HG03571 (cell line): ENCODE data around the gene AP1M1.
"Not testable (repeated sequence)": the region's sequence is repeated elsewhere in the genome, so short reads cannot be mapped to it uniquely, and the experiment has no call there.

Experiments
- ATAC-seq: cut with Tn5 transposase; IDR thresholded peaks from one replicate; pipeline ENCODE4 v1.9.1; 2021; ENCODE audit not compliant: unreplicated experiment

The AP1M1 gene

DNA sequence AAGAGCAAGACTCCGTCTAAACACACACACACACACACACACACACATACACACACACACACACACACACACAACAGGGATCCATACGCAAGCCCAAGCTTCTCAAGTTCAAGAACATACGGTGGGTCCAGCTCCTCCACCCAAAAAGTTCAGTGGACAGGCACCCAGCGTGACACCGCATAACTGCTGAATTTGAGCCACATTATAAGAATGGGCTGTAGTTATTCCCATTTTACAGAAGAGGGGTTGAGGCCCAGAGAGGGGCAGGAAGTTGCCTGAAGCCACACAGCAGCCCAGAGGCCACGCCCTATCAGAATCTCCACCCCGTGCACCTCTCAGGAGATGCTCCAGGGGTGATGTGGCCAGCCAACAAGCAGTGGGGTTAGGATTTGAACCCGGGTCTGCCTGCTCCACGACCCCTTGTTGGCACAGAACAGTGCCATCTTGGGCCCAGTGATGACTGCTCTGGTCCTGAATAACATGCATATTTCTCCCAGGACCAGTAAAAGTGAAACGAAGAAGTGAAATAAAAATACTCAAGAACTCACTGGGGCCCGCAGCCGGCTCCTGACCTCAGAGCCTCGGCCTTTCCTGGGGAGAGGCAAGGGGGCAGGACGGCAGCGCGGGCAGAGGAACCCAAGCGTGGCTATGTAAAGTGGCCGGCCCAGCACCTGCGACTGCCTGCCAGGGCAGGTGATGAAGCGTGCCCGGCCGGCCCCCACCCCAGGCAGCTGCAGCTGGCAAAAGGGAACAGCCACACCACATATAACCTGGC is 61.9 kb downstream of the AP1M1 start:
- ATAC-seq: peak; percentile 62

DNA sequence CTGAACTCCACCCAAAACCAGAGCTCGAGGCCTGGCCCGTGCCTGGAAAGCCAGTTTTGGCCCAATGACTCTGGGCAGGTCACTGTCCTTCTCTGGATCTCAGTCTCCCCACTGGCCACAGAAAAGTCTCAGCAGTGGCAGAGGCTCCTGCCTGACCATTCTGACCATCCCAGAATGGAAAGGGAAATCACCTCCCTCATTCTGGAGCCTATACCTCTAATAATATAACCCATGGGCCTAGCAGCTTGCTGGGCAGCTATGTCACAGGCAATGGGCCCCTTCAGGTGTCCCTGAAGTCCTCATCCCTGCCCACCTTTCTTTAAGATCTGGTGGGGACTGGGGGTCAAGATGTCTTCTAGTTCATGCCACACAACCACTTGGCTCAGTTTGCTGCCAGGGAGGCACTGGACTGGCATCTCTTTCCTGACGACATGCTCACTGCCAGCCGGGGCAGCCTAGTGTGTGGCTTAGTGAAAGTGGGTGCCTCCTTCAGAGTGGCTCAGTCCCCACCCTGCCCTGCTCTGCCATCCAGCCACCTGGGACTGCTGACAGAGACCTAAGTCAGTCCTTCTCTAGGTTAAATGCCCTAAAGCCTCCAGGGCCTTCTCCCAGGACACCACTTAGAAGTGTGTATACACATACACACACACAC is 62.6 kb downstream of the AP1M1 start:
- no peak for ATAC-seq

GRCh38 chr19:16260812-16261161 is 63.1 kb downstream of the AP1M1 start:
- no peak for ATAC-seq

DNA sequence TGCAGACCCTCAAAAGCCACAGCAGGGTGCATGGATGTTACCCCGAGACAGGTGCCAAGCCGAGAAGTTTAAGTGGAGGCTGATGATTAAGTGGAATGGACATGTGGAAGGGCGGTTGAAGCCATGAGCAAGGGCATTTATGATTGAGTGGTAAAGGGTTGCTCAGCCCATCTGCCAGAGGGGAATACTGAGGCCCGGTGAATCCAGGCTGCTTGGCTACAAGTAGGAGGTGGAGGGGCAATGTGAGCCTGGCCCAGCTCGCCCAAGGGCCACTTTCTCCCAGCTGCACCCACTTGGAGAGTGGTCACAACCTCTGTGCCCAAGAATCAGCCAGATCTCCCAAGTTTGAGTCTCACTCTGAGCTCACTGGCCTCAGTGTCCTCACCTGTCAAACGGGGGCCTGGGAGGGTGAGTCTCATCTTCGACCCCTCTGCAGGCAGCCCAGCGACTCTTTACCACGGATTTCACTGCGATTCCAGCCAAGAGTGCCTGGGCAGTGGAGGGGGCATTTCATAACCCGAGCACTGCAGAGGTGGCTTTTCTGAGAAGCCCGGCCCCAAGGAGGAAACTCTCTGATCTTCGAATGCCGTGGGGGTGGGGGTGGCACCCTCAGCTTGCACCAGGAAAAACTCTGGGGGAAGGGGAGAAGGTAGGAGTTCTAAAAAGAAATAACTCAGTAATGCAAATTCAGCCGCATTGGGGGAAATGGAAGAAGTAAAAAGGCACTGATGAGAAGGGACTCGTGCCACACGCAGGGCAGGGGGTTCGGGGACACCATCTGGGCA is 64.1 kb downstream of the AP1M1 start:
- ATAC-seq: no peak

GRCh38 chr19:16262618-16263017 is 64.9 kb downstream of the AP1M1 start:
- no peak for ATAC-seq

- ATAC-seq: no peak
Measured at GRCh38 chr19:16263141-16263761, 65.5 kb downstream of the AP1M1 start.

GRCh38 chr19:16265205-16265604 is 67.5 kb downstream of the AP1M1 start:
- ATAC-seq: no peak

GRCh38 chr19:16265890-16266585 is 68.3 kb downstream of the AP1M1 start:
- no peak for ATAC-seq

- ATAC-seq: no peak
Measured at GRCh38 chr19:16266586-16266942, 68.9 kb downstream of the AP1M1 start.

DNA sequence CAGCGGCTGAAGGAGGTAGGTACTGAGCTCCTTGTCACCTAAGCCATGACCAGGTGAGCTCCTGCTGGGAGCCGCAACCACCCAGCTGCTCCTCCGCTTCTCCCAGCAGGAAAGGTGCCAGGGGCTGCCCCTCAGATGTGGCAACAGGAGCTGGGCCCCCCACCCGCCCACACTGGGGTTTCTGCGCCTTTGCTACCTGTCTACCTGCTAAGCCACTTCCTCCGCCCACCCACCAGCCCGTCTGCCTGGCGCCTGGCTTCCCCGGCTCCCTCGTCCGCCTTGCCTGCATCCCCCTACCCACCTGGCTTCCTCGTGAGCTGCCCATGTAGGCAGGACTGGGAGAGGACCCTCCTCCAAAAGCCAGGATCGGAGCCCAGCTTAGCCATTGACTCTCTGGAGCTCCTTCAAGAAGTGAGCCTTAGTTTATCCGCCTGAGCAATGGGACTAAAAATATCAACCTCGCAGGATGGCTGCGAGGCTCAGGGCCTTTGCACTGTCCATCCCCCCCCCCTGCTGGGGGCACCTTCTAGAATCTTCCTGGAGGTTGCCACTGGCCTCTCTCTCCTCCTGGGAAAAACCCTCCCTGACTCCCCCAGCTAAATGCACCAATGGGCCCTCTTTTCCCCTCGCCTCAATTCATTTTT is 71.1 kb downstream of the AP1M1 start:
- ATAC-seq: no peak

- no peak for ATAC-seq
Measured at GRCh38 chr19:16272945-16273344, 75.2 kb downstream of the AP1M1 start.

DNA sequence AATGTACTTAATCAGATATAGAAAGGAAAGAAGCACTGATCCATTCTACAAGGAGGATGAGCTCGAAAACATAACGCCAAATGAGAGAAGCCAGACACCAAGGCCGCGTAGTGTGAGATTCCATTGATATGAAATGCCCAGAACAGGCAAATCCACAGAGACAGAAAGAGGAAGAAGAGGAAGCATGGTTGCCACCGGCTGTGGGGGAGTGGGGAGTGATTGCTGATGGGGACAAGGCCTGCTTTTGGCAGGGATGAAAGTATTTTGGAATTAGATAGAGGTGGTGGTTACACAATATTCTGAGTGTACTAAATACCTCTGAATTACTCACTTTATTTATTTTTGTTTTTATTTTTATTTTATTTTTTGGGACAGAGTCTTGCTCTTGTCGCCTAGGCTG is 76.7 kb downstream of the AP1M1 start:
- ATAC-seq: no peak

GRCh38 chr19:16280306-16280705 is 82.6 kb downstream of the AP1M1 start:
- ATAC-seq: no peak

GRCh38 chr19:16281743-16282142 is 84.0 kb downstream of the AP1M1 start:
- no peak for ATAC-seq

DNA sequence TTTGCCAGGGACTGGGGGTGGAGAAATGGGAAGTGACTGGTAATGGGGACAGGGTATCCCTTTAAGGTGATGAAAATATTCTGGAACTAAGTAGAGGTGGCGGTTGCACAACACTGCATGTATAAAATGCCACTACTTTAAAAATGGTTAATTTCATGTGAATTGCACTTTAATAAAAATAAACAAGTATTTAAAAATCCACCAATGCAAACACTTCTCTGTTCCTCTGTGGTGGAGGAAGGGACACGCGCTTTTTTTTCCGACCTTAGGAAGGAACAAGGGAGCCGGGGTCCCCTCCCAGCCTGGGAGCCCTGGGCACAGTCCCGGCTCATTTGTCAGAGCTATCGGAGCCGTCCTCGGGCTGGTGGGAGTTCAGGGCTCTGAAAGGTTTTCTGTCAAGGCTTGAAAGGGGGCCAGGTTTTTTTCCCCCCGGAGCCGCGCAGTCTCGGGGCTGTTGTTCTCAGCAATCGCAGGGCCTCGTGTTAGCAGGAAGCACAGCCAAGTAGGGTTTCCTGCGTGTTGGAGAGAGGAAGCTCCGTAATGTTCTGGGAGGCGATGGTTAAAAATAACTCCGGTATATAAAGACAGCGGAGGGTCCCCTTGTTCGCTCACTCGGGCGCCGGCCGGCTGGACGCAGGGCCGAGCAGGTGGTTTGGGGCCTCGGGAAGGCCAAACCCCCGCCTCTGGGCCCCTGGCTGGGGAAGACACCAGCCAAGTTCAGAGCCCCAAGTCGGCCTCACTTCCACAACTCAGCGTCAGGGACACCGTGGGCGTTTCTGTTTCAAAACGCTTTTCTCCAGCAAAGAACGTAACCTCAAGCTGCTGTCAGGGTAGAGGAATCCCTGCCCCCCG is 85.7 kb downstream of the AP1M1 start:
- no peak for ATAC-seq

- no peak for ATAC-seq
Measured at GRCh38 chr19:16284505-16284904, 86.8 kb downstream of the AP1M1 start.

DNA sequence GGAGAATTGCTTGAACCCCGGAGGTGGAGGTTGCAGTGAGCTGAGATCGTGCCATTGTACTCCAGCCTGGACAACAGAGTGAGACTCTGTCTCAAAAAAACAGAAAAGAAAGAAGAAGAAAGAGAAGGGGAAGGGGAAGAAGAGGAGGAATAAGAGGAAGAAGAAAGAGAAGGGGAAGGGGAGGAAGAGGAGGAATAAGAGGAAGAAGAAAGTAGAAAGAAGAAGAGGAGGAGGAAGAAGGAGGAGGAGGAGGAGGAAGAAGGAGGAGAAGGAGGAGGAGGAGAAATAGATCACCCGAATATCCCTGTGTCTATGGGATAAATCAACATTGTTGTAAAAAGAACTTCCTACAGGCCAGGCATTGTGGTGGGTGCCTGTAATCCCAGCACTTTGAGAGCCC is 87.4 kb downstream of the AP1M1 start:
- ATAC-seq: not testable (repeated sequence)

DNA sequence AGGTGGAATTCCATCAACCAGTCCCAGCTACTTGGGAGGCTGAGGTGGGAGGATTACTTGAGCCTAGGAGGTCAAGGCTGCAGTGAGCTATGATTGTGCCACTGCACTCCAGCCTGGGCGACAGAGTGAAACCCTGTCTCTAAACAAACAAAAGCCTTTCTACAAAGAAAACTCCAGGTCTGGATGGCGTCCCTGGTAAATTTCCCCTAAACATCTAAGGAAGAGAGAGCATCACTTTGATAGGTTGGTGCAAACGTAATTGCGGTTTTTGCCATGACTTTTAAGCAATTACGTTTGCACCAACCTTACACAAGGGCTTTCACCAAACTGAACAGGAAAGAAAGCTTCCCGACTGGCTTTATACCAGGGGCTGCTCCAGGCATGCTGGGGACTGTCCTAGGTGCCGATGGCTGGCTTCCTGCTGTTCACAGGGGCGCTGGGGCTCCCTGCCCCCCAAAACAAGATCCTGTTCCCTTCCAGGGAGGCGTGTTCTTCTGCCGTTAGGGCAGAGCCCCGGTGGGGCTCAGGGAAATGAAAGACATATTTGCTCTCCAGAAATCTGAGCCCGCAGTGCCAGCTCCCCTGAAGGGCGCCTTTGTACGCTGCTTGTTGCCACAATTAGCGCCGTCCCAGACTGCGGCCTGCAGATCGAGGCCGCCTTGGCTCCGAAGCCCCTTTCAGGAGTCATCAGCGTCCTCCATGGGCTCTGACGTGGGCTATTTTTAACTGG is 88.2 kb downstream of the AP1M1 start:
- ATAC-seq: no peak

- ATAC-seq: no peak
Measured at GRCh38 chr19:16288544-16288943, 90.8 kb downstream of the AP1M1 start.
